ENCODE results near the gene PPP2R2B. TPM values are rescaled to one million over a fixed set of nuclear protein-coding genes. Genes with fewer than 3 reads are reported as not detected.

The PPP2R2B gene
- total and polyA plus RNA-seq, 3 donors from 2014 or later = 9.8 to 36.6 (median 32.0) TPM

DNA sequence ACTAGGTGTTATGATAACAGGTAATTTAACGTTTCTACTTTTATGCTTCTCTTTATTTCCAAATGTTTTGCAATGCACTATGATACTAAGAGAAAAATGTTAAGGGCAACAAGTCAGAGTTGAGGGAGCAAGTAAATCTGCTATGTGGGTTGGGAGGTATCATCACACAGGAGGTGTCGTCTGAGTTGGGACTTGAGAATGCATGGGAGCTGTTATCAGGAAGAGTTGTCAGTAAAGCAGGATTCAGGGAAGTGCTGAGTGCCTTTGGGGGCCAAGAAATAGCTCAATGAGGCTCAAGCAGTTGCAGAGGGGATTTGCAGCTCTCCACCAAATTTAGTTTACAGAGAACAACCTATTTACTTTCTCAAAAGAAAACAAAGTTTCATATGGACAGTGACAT, 108.0 kb downstream of the PPP2R2B start:
- no peaks in the 10 kb centered on the region for H3K27me3 ChIP-seq
- no peaks in the 10 kb centered on the region for H3K36me3 ChIP-seq (ENCODE audit: low read depth, missing control alignments)
- DNase-seq = no peak
- no peak overlapping the region for H3K27ac ChIP-seq
- WGBS, 2 donors = 52 to 65% methylated on average over 2 of the region's 2 CpGs
- no peak overlapping the region for H3K4me3 ChIP-seq
- H3K4me1 ChIP-seq = no peaks in the 10 kb centered on the region
- intact Hi-C loops (cut with DNase I; ENCODE audit: low total_unique reads) = no loop called here
- TF ChIP-seq POLR2A (IDR thresholded peaks at IDR 0.05) = no peak
- TF ChIP-seq, protein P1, sequence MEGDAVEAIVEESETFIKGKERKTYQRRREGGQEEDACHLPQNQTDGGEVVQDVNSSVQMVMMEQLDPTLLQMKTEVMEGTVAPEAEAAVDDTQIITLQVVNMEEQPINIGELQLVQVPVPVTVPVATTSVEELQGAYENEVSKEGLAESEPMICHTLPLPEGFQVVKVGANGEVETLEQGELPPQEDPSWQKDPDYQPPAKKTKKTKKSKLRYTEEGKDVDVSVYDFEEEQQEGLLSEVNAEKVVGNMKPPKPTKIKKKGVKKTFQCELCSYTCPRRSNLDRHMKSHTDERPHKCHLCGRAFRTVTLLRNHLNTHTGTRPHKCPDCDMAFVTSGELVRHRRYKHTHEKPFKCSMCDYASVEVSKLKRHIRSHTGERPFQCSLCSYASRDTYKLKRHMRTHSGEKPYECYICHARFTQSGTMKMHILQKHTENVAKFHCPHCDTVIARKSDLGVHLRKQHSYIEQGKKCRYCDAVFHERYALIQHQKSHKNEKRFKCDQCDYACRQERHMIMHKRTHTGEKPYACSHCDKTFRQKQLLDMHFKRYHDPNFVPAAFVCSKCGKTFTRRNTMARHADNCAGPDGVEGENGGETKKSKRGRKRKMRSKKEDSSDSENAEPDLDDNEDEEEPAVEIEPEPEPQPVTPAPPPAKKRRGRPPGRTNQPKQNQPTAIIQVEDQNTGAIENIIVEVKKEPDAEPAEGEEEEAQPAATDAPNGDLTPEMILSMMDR (IDR thresholded peaks at IDR 0.05) = no peak
- no peaks in the 10 kb centered on the region for H3K9me3 ChIP-seq

DNA sequence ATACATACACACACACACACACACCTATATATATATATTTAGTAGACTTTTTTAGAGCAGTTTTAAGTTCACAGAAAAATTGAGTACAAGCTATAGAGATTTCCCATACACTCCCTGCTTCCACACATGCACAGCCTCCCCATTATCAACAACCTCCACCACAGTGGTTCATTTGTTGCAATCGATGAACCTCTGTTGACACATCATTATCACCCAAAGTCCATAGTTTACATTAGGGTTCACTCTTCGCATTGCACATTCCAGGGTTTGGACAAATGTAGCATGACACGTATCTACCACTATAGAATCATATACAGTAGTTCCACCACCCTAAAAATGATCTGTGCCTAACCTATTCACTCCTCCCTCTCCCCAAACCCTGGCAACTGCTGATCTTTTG, 111.0 kb downstream of the PPP2R2B start:
- Histone ChIP-seq H3K4me1 (no peaks in the 10 kb centered on the region), H3K36me3 (ENCODE audit: low read depth, missing control alignments) (no peaks in the 10 kb centered on the region), H3K27me3 (no peaks in the 10 kb centered on the region), H3K4me3 (no peak overlapping the region), H3K27ac (no peak overlapping the region), H3K9me3 (no peaks in the 10 kb centered on the region)
- WGBS, 2 donors = 86 to 92% methylated on average over 3 of the region's 3 CpGs
- intact Hi-C loops (cut with DNase I; ENCODE audit: low total_unique reads) = no loop called here
- no peak for DNase-seq
- TF ChIP-seq POLR2A (IDR thresholded peaks at IDR 0.05) = no peak
- TF ChIP-seq, protein P1 (IDR thresholded peaks at IDR 0.05) = no peak

DNA sequence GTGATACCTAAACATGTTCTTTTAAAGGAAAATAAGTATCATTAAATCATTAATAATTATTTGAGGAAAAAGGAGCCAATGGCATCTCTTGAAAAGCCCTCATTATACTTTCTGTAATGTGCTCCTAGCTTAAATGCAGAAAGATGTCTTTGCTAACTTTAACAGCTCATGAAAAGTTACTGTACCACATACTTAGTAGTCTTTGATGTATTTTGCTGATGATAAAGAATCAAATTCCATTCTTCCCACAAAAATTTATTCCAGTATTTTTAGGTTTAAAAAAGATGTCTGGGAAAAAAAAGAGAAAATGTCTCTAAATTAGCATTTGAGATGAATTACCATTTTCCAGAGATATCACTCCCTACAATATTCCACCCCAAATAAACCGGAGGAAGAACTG, 112.5 kb downstream of the PPP2R2B start:
- Histone ChIP-seq H3K27ac (no peak overlapping the region), H3K4me3 (no peak overlapping the region), H3K4me1 (no peaks in the 10 kb centered on the region), H3K27me3 (no peaks in the 10 kb centered on the region), H3K9me3 (no peaks in the 10 kb centered on the region), H3K36me3 (ENCODE audit: low read depth, missing control alignments) (no peaks in the 10 kb centered on the region)
- TF ChIP-seq, protein P1 (IDR thresholded peaks at IDR 0.05) = no peak
- TF ChIP-seq POLR2A (IDR thresholded peaks at IDR 0.05) = no peak
- WGBS, 2 donors = 53 to 64% methylated on average over 1 of the region's 1 CpG
- no peak for DNase-seq
- intact Hi-C loops (cut with DNase I; ENCODE audit: low total_unique reads) = no loop called here

DNA sequence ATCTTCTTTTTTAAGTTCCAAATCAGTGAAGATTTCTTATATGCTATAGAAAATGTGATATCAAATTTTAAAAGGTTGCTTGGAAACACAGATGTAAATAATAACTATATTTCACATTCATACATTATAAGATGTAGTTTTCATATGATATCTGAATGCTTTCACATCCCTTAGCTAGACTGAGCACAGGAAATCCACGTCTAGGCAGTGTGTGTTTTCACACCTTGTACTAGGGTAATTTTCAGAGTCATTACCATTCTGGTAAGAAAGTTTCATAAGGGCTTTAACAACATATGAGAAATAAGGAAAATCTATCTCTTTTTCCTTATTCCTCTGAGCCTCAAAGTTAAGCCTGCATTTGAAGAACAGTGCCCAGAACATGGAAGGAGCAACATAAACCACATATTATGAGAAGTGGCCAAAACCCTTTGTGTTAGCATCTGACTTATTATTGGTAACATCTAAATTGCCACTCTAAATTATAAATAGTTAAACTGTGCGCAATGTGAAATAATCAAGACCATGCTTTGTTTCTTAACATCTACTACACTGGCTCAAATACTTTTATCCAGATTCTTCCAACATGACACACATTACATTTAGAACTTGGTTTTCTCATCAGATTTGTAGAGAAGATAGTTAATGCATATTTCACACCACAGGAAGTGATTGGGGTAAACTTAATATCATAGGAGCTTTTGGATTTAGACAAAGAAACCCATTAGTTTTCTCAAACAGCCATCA, 113.3 kb downstream of the PPP2R2B start:
- H3K4me3 ChIP-seq = no peak overlapping the region
- no peaks in the 10 kb centered on the region for H3K27me3 ChIP-seq
- WGBS, 2 donors = 64 to 67% methylated on average over 2 of the region's 2 CpGs
- no peaks in the 10 kb centered on the region for H3K36me3 ChIP-seq (ENCODE audit: low read depth, missing control alignments)
- intact Hi-C loops (cut with DNase I; ENCODE audit: low total_unique reads) = no loop called here
- no peaks in the 10 kb centered on the region for H3K9me3 ChIP-seq
- TF ChIP-seq, protein P1 (IDR thresholded peaks at IDR 0.05) = no peak
- TF ChIP-seq POLR2A (IDR thresholded peaks at IDR 0.05) = no peak
- no peak overlapping the region for H3K27ac ChIP-seq
- H3K4me1 ChIP-seq = no peaks in the 10 kb centered on the region
- DNase-seq = no peak

DNA sequence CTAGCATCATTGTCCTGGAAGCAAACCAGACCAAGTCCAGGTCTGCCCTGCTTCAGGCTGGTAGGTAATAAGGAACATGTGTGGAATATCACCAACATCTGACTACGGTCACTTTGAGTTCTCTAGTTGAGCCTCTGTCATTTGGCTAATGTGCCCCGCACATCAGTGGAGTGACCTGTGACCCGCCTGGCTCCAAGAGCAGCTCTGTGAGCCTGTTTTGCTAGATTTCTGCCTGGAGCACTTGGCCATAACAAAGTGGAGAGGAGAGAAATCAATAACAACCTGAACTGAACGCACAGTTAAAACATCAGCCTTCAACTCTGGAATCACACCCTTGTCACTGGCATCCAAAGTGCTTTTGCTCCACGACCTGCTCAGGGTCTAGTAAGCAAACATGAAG, 115.7 kb downstream of the PPP2R2B start:
- no peak overlapping the region for H3K4me3 ChIP-seq
- H3K4me1 ChIP-seq = no peaks in the 10 kb centered on the region
- H3K27ac ChIP-seq = no peak overlapping the region
- H3K9me3 ChIP-seq = no peaks in the 10 kb centered on the region
- H3K27me3 ChIP-seq = no peaks in the 10 kb centered on the region
- no peaks in the 10 kb centered on the region for H3K36me3 ChIP-seq (ENCODE audit: low read depth, missing control alignments)
- 81 to 87% methylated on average over 5 of the region's 5 CpGs for WGBS, 2 donors
- DNase-seq = no peak
- intact Hi-C loops (cut with DNase I; ENCODE audit: low total_unique reads) = no loop called here
- no peak for TF ChIP-seq POLR2A (IDR thresholded peaks at IDR 0.05)
- TF ChIP-seq, protein P1 (IDR thresholded peaks at IDR 0.05) = no peak

All from testis (tissue), 3 donors.